Activated naive CD8-positive, alpha-beta T cell treated with anti-CD3 and anti-CD28 coated beads, Interleukin-2, amount 50 U/mL, for 16 hours (primary cell): ENCODE results near the gene ADGRF3.
"Not testable (repeated sequence)": the region's sequence is repeated elsewhere in the genome, so short reads cannot be mapped to it uniquely, and the experiment has no call there.

ENCODE experiments used
- DNase-seq: peaks from one replicate; pipeline ENCODE4 v3.0.0-alpha.2; 2020; ENCODE audit warnings: low read depth, low spot score

ADGRF3 gene

DNA sequence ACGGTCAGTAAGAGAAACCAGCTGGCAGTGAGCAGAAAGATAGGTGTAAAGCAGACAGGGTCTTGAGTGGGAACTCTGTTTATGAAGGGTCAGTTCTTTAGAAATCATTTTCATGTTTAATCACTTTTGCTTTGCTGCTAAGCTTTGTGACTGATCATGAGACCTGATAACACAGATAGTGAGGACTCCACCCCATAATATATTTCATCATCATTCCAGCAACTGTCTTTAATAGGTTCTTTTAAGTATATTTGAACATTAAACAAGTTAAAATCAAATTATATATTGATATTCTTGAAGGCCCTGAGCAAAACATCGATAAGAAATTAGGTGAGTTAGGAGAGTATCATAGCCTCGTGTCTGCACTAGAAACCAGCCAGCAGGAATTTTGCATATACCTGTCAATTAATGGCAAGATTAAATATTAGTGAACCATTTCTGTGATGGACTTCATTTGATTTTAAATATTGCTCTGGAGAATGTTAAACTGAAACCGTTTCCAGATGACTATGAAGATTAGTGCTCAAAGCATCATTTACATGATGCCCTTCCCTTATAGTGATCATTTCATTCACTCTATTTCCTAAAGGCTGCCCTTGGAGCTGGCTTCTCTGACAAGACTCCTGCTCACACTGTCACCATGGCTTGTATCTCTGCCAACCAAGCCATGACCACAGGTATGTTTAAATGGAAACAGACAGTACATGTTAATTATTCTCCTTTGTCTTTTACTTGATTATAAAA, 69.9 kb downstream of the ADGRF3 start:
- no peak for DNase-seq

GRCh38 chr2:26274058-26274613, 72.5 kb downstream of the ADGRF3 start:
- DNase-seq = no peak

- DNase-seq = no peak
These were observed 73.1 kb downstream of the ADGRF3 start for GRCh38 chr2:26273501-26273900.

DNA sequence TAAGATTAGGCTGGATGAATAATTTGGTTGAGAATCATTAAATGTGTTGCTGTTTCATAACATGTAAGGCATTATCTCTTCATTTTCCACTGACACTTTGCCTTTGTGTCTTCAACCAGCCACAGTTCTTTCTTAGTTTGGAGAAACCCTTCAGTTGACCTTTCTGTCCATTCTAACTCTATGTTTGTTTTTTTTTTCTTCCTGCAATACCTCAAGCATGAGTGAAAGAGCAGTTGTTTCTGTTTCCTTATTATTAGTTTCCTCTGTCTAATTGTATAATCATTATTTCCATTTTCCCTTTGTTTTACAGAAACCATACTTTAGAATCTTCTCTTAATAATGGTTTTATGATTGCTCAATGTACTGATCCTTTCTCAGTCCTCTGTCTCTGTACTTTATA, 76.2 kb downstream of the ADGRF3 start:
- DNase-seq = no peak

DNA sequence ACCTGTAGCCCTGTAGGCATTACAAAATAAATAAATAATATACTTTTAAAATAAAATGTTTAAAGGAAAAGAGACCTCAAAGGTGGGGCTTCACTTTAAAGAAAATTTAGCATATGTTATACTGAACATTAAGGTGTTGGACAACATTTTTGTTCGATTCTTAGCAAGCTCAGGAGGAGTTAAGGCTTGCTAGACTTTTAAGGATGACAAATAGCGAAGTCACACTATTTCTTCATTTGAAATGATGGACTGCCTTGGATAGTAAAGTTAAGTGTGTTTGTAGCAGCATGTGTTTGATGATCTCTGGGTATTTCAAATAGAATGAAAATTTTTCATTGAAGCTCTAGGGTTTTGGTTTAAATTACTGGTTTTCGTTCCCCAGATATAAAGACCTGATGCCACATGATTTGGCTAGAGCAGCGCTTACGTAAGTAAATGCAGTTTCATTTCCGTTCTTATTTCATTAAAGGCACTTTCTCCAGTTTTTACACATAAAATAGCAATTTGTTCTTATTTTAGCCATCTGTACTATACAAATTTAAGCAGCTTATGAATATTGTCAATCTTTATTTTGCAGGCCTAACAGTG, 76.9 kb downstream of the ADGRF3 start:
- no peak for DNase-seq

DNA sequence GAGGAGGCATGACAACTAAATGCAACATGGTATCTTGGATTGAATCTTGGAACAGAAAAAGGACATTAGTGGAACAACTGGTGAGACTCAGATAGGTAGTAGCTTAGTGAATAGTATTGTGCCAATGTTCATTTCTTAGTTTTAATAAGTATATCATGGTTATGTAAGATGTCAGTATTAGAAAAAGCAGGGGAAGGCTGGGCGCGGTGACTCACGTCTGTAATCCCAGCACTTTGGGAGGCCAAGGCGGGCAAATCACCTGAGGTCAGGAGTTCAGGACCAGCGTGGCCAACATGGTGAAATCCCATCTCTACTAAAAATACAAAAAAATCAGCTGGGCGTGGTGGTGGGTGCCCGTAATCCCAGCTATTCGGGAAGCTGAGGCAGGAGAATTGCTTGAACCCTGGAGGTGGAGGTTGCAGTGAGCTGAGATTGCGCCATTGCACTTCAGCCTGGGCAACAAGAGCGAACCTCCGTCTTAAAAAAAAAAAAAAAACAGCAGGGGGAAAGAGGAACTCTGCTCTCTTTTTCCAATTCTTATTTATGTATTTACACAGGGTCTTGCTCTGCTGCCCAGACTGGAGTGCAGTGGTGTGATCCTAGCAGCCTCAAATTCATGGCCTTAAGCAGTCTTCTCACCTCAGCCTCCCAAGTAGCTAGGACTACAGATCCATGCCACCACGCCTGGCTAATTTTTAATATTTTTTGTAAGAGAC, 77.8 kb downstream of the ADGRF3 start:
- DNase-seq = not testable (repeated sequence)

DNA sequence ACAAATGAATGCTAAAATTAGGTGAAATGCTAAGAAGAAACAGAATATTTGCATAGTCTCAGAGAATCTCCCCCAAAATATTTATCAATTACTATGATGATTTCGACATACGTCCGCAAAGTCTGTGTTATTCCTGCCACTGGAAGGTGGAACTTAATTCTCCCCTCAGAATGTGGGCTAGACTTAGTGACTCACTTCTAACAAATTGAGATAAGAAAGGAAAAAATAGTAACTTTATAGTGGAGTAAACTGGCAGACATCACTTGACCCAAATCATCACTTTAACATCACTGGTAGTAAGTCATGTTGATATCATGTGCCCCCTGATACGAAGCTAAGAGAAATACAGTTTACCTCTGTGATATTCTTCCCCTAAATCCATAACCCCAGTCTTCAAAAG, 78.4 kb downstream of the ADGRF3 start:
- no peak for DNase-seq

GRCh38 chr2:26258836-26259235, 87.8 kb downstream of the ADGRF3 start:
- DNase-seq = not testable (repeated sequence)
